Astrocyte of the spinal cord (primary cell): ENCODE data around the gene ERCC1.
A peak's percentile ranks its signal among the peaks of the same experiment; 100 is the strongest.

Experiments
- DNase-seq: peaks from one replicate; pipeline ENCODE4 v3.0.0; 2011; ENCODE audit warnings: low read depth, low spot score
- H3K4me3 ChIP-seq: 2 replicates; pipeline ENCODE4 v1.5.1; 2011; ENCODE audit warnings: low read depth, mild to moderate bottlenecking, low read length, moderate library complexity
- CTCF ChIP-seq: IDR thresholded peaks from 2 replicates; pipeline ENCODE4 v1.5.1; 2012; ENCODE audit warnings: low read depth, mild to moderate bottlenecking, low read length, inconsistent platforms
- in situ Hi-C: cut with HindIII; loops from 2 replicates; pipeline ENCODE4 v1.10.0; 2017; ENCODE audit warnings: low sequenced_read_pairs

The ERCC1 gene

GRCh38 chr19:45428384-45429231, 4.9 kb upstream of the ERCC1 start:
- peak; percentile 61 for TF ChIP-seq CTCF
- DNase-seq = peak; percentile 64
- H3K4me3 ChIP-seq = peak overlapping the region; percentile 56
- in situ Hi-C loops = no loop called here

- in situ Hi-C loops = no loop called here
- DNase-seq = peak; percentile 94
- peak overlapping the region; percentile 65 for H3K4me3 ChIP-seq
- TF ChIP-seq CTCF = no peak
These were observed 708 bp upstream of the ERCC1 start for GRCh38 chr19:45424191-45425058.

- no peak for DNase-seq
- in situ Hi-C loops = no loop called here
- no peak for TF ChIP-seq CTCF
- peak overlapping the region; percentile 65 for H3K4me3 ChIP-seq
These were observed 606 bp downstream of the ERCC1 start for GRCh38 chr19:45423033-45423588.

- no peak overlapping the region for H3K4me3 ChIP-seq
- in situ Hi-C loops = no loop called here
These were observed 1.7 kb downstream of the ERCC1 start for GRCh38 chr19:45421947-45422498.

GRCh38 chr19:45420871-45421270, 2.8 kb downstream of the ERCC1 start:
- no peak overlapping the region for H3K4me3 ChIP-seq
- TF ChIP-seq CTCF = no peak
- no peak for DNase-seq
- in situ Hi-C loops = no loop called here

More at GRCh38 chr19:45421947-45422498, 1.7 kb downstream of the ERCC1 start:
- DNase-seq = no peak
- no peak for TF ChIP-seq CTCF

GRCh38 chr19:45420356-45420755, 3.4 kb downstream of the ERCC1 start:
- in situ Hi-C loops = no loop called here
- no peak overlapping the region for H3K4me3 ChIP-seq
- TF ChIP-seq CTCF = no peak
- DNase-seq = no peak
